Stimulated activated naive CD8-positive, alpha-beta T cell treated with anti-CD3 and anti-CD28 coated beads, Interleukin-15, amount 100 ng/mL, for 72 hours (primary cell): ENCODE results near the gene HECTD3.
"Not testable (repeated sequence)": the region's sequence is repeated elsewhere in the genome, so short reads cannot be mapped to it uniquely, and the experiment has no call there.

Experiments
- ATAC-seq: fragments of 150-1000 bp; cut with Tn5 transposase; 2 replicates; pipeline ENCODE4 v1.10.0; 2021; ENCODE audit warnings: mild to moderate bottlenecking, moderate library complexity
- DNase-seq, 2 donors: peaks; one replicate each; pipeline ENCODE4 v3.0.0; 2021 to 2022
- H3K27ac Mint-ChIP-seq, 2 donors: one replicate each; pipeline ENCODE4 v1.8.0; 2022; ENCODE audit warnings: mild to moderate bottlenecking in 2 of 2, mixed read lengths in 2 of 2, moderate library complexity in 2 of 2
- H3K27me3 Mint-ChIP-seq: one replicate; pipeline ENCODE4 v1.8.0; 2022; ENCODE audit warnings: mixed read lengths
- H3K4me1 Mint-ChIP-seq: one replicate; pipeline ENCODE4 v1.8.0; 2022; ENCODE audit warnings: mild to moderate bottlenecking, mixed read lengths
- H3K4me3 Mint-ChIP-seq, 2 donors: one replicate each; pipeline ENCODE4 v1.8.0; 2022; ENCODE audit warnings: mild to moderate bottlenecking in 2 of 2, mixed read lengths in 2 of 2, moderate library complexity in 1 of 2
- H3K9me3 Mint-ChIP-seq, 2 donors: one replicate each; pipeline ENCODE4 v1.8.0; 2022; ENCODE audit warnings: mixed read lengths in 2 of 2

The HECTD3 gene

GRCh38 chr1:44973645-44974044 is 37.5 kb downstream of the HECTD3 start:
- Mint-ChIP-seq H3K27ac (no peak overlapping the region), H3K27me3 (no peaks in the 10 kb centered on the region), H3K4me1 (peaks cover 16% of the 10 kb centered on the region), H3K4me3 (no peak overlapping the region), H3K9me3 (no peaks in the 10 kb centered on the region)
- DNase-seq, result no peak
- ATAC-seq, result no peak

GRCh38 chr1:44970317-44970716 is 40.8 kb downstream of the HECTD3 start:
- Mint-ChIP-seq H3K27ac (no peak overlapping the region), H3K27me3 (no peaks in the 10 kb centered on the region)
- no peak for DNase-seq

DNA sequence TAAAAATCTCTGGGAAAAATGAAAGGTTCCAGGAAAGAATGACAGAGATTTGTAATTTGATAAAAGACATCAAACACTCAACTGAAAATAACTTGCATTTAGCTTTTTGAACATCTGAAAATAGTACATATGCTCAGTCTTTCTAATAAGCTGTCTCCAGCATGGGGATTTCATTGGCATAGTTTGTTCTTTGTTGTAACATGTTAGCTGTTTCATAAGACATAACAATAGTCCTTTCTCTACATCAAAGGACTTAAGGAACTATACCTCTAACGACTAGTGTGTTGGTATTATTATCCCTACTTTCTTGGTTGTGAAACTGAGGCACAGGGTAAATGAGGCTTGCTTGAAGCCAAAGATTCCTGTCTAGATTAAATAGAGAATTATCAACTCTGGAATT is 46.7 kb downstream of the HECTD3 start:
- Mint-ChIP-seq H3K9me3 (no peaks in the 10 kb centered on the region), H3K4me3 (no peak overlapping the region), H3K27me3 (no peaks in the 10 kb centered on the region), H3K4me1 (no peaks in the 10 kb centered on the region), H3K27ac (no peak overlapping the region)
- DNase-seq (no peak), ATAC-seq (no peak)

More at GRCh38 chr1:44970317-44970716, 40.8 kb downstream of the HECTD3 start:
- Mint-ChIP-seq H3K4me3 (no peak overlapping the region), H3K4me1 (peaks cover 9% of the 10 kb centered on the region), H3K9me3 (no peaks in the 10 kb centered on the region)
- no peak for ATAC-seq

DNA sequence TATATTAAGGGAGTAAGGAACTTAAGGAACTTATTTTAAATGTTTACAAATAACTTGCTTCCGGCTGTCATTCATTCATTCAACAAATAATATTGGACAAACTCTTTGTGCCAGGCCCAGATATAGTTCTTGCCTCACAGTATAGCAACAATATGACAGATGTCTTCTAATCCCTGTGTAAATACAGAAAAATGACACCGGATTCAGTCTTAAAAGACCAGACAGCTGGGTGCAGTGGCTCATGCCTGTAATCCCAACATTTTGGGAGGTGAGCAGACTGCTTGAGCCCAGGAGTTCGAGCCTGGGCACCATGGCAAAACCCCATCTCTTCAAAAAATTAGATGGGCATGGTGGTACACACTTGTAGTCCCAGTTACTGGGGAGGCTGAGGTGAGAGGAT is 48.4 kb downstream of the HECTD3 start:
- DNase-seq (no peak), ATAC-seq (no peak)
- no peak overlapping the region for H3K27ac Mint-ChIP-seq
- no peaks in the 10 kb centered on the region for H3K4me1 Mint-ChIP-seq
- H3K27me3 Mint-ChIP-seq, result no peaks in the 10 kb centered on the region
- no peaks in the 10 kb centered on the region for H3K9me3 Mint-ChIP-seq
- no peak overlapping the region for H3K4me3 Mint-ChIP-seq

DNA sequence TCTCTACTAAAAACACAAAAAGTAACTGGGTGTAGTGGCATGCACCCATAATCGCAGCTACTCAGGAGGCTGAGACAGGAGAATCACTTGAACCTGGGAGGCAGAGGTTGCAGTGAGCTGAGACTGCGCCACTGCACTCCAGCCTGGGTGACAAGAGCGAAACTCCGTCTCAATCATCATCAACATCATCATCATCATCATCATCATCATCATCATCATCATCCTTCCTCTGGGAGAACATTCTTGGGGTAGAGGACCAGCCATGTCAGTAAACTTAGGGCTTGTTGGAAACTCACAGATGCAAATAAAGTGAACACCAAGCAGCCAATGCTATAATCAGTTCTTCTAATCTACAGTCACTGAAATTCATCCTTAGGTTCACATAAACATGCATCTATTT is 49.1 kb downstream of the HECTD3 start:
- not testable (repeated sequence) for H3K27ac Mint-ChIP-seq, H3K4me3 Mint-ChIP-seq, H3K27me3 Mint-ChIP-seq, H3K9me3 Mint-ChIP-seq, ATAC-seq, H3K4me1 Mint-ChIP-seq, DNase-seq

DNA sequence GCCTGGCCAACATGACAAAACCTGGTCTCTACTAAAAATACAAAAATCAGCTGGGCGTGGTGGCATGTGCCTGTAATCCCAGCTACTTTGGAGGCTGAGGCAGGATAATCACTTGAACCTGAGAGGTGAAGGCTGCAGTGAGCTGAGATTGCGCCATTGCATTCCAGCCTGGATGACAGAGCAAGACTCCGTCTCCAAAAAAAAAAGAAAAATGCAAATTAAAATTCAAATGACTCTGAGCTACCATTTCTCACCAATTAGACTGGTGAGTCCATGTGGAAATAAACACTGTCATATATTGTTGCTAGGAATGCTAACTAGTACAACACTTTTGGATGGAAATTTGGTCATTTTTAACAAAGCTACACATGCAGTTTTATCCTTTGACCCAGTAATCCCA is 53.6 kb downstream of the HECTD3 start:
- not testable (repeated sequence) for ATAC-seq, H3K27me3 Mint-ChIP-seq, H3K9me3 Mint-ChIP-seq, H3K27ac Mint-ChIP-seq, H3K4me1 Mint-ChIP-seq, H3K4me3 Mint-ChIP-seq, DNase-seq

GRCh38 chr1:44956077-44956476 is 55.0 kb downstream of the HECTD3 start:
- not testable (repeated sequence) for DNase-seq, H3K4me1 Mint-ChIP-seq, H3K9me3 Mint-ChIP-seq, H3K4me3 Mint-ChIP-seq, H3K27me3 Mint-ChIP-seq, H3K27ac Mint-ChIP-seq, ATAC-seq
